RWPE1 (cell line): Measurements from ENCODE around the gene DPP6.

ENCODE experiments used
- CTCF ChIA-PET: fragments of 350-600 bp; sonication (Branson Sonifier 250); formaldehyde crosslinking; extraction: SDS; loops from one replicate; lab custom pipeline; 2021; lab: Yijun Ruan, JAX
- POLR2A ChIA-PET: fragments of 400-600 bp; formaldehyde crosslinking; extraction: SDS; loops from one replicate; lab custom pipeline; 2020; ENCODE audit warnings: antibody characterized with exemption; ENCODE audit not compliant: low non-redundant PET; lab: Yijun Ruan, JAX
- DNase-seq: peaks from one replicate; pipeline ENCODE4 v3.0.0; 2012; ENCODE audit warnings: low spot score
- H3K27ac ChIP-seq: fragments of 450-650 bp; 2 replicates; pipeline ENCODE4 v1.5.1; 2017
- TF ChIP-seq, protein P1 (sequence below): fragments of 450-650 bp; conservative IDR thresholded peaks from 2 replicates; pipeline ENCODE4 v1.5.1; 2017; ENCODE audit warnings: low read depth, mild to moderate bottlenecking

Gene DPP6

DNA sequence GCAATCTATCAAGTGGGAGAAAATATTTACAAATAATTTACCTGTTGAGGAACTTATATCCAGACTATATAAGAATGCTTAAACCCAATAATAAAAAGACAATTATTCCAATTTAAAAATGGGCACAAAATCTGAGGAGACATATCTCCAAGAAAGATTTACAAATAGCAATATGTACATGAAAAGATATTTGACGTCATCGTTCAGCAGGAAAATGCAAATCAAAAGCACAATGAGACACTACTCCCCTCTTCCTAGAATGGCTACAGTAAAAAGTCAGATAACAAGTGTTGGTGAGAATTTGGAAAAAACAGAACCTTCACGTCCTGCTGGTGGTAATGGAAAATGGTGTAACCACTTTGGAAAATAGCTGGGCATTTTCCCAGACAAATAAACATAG lies 457.0 kb downstream of the DPP6 start:
- POLR2A ChIA-PET, result no interaction called here
- no peak for DNase-seq
- CTCF ChIA-PET, result no interaction called here
- H3K27ac ChIP-seq, result no peak overlapping the region
- TF ChIP-seq, protein P1, sequence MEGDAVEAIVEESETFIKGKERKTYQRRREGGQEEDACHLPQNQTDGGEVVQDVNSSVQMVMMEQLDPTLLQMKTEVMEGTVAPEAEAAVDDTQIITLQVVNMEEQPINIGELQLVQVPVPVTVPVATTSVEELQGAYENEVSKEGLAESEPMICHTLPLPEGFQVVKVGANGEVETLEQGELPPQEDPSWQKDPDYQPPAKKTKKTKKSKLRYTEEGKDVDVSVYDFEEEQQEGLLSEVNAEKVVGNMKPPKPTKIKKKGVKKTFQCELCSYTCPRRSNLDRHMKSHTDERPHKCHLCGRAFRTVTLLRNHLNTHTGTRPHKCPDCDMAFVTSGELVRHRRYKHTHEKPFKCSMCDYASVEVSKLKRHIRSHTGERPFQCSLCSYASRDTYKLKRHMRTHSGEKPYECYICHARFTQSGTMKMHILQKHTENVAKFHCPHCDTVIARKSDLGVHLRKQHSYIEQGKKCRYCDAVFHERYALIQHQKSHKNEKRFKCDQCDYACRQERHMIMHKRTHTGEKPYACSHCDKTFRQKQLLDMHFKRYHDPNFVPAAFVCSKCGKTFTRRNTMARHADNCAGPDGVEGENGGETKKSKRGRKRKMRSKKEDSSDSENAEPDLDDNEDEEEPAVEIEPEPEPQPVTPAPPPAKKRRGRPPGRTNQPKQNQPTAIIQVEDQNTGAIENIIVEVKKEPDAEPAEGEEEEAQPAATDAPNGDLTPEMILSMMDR, result no peak

DNA sequence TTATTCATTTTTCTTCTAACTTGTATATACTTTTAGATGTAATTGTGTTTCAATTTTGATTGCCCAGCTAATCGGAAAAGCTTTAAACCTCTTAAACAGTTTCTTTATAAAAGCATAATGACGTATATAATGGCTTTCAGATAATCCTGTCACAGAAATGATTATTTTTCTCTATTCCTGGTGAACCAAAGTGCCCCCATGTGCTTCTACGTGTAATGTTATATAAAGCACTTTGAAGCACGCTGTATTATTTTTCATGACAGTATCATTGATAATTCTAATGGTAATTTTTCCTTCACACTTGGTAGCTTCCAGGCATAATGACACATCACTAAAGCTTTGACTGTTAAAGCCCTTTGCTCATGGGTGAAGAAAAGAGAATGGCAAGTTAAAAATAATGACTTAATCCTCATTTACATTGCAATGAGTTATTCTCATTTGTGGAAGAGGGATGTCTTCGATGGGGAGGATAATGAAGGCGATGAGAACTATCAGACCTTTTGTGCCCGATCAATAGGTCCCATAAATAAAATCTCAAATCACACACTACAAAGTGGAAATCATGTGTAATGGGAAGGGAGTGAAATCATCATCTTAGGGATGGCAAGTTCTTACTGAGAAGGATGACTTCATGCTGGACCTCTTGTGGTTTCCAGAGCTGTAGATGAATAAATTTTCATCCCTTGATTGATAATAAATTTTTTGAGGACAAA lies 460.1 kb downstream of the DPP6 start:
- no peak overlapping the region for H3K27ac ChIP-seq
- POLR2A ChIA-PET, result no interaction called here
- CTCF ChIA-PET, result no interaction called here
- no peak for DNase-seq
- TF ChIP-seq, protein P1, result no peak

DNA sequence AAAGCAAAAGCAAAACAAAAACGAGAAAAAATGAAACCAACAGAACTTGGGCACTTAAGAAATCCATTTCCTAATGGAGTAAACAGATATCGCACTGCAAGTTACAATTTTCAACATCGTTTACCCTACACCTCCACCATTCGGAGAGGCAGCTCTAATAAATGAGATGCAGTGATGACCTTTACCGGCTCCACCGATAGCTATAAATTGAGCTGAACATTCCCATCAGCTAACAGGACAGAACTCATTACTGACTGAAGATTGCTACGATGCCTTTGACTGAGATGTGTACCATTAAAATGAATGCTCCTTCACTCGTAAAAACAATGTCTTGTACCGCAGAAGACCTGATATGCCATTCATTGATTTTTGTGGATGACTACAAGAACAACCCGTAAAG lies 465.6 kb downstream of the DPP6 start:
- ChIA-PET CTCF (interaction anchor here (0.6 kb wide), 1 partner anchor 744 kb away, joined by 4 read pairs; no protein-coding TSS in a partner anchor), POLR2A (no interaction called here)
- no peak overlapping the region for H3K27ac ChIP-seq
- no peak for DNase-seq
- TF ChIP-seq, protein P1, result no peak

DNA sequence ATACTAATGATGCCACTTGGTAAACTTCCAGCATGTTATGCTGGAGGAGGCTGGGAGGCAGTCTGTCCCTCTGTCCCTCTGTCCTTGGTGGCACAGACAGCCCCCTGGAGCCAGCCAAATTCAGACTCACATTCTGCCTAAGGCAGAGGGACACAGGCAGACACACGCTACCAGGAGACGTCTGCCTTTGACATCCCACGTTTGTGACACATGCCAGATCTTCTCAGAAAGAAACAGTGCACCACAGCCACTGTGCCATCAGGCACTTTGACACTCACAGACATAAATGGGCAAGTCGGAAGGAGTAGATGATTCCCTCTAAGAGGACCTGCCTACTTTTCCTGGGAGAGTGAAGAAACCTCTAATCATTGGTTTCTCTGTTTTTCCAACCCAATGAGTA lies 467.0 kb downstream of the DPP6 start:
- CTCF ChIA-PET, result no interaction called here
- no peak for DNase-seq
- H3K27ac ChIP-seq, result no peak overlapping the region
- POLR2A ChIA-PET, result no interaction called here
- TF ChIP-seq, protein P1, result no peak

DNA sequence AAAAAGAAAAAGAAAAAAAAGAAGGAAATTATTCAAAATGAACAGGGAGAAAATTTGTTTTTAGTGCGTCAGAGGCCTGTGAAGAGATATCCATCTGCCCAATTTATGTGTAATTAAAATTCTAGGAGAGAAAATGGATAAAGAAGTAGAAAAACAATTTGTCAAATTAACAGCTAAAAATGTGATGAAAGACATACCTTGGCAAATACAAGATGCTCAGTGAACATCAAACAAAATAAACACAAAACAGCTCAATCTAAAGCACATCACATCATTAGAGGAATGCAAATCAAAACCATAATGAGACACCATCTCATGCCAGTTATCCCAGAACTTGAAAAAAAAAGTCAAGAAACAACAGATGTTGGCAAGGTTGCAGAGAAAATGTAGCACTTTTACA lies 477.9 kb downstream of the DPP6 start:
- ChIA-PET POLR2A (no interaction called here), CTCF (no interaction called here)
- TF ChIP-seq, protein P1, result no peak

DNA sequence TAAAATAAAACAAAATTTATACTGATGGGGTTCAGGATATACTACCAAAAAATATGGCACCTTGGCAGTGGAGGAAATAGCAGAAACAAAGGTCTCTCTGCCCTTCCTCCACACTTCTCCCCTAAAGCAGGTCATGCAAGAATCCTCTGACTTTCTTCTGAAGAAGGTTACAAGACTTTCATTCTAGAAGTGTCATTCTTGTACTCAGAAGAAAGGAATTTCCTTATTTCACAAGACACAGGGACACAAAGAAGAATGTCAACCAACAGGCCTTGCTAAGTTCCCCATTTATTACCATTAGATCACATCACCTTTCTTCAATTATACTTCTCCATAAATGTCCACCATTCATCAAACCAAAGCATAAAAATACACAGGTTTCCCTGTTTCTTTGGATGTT lies 480.6 kb downstream of the DPP6 start:
- ChIA-PET CTCF (no interaction called here), POLR2A (no interaction called here)
- DNase-seq, result no peak
- TF ChIP-seq, protein P1, result no peak
- no peak overlapping the region for H3K27ac ChIP-seq

More for the DNA sequence above, 477.9 kb downstream of the DPP6 start:
- no peak overlapping the region for H3K27ac ChIP-seq
- DNase-seq, result no peak
